Measurements from ENCODE around the gene RP9. TPM values are rescaled to one million over a fixed set of nuclear protein-coding genes. Genes with fewer than 3 reads are reported as not detected.

RP9 gene
- total and polyA plus RNA-seq, 2 of the 13 experiments (the other 11 are each of a cell fraction or from before 2014, with no cell fraction given): 14.2 to 18.6 TPM

GRCh38 chr7:33062782-33063443, 46.3 kb downstream of the RP9 start:
- FAIRE-seq (peak; percentile 49), ATAC-seq (peak; percentile 98), DNase-seq (ENCODE audit: low spot score) (peak; percentile 90)
- H3K4me3 ChIP-seq (replicated peaks in 1 of 3; ENCODE audit: insufficient read depth in 1 of 3, low read depth in 2 of 3, low read length in 3 of 3): peak overlapping the region; percentile 78 to 100 (median 93)
- H3K27me3 ChIP-seq (ENCODE audit: control insufficient read depth in 1 of 2, insufficient read depth in 2 of 2, low read length in 2 of 2): no peaks in the 10 kb centered on the region
- in situ Hi-C loops (cut with HindIII; ENCODE audit: extremely low pct_ligation_motif_present, low pct_unique_long_range_greater_than_20kb) (no loop called here), intact Hi-C loops (cut with micrococcal nuclease; ENCODE audit: unreplicated experiment) (loop anchor here (2.0 to 5.0 kb wide), 3 partner anchors 46 to 571 kb away; partner anchors contain the start of genes FKBP9, LSM5 and RP9)
- H3K9me3 ChIP-seq (ENCODE audit: low read length): peaks cover 10% of the 10 kb centered on the region; the same call in 1 of the 2 replicates
- no peaks in the 10 kb centered on the region for H3K36me3 ChIP-seq (replicated peaks in 1 of 2; ENCODE audit: control insufficient read depth in 1 of 2, insufficient read depth in 2 of 2, low read length in 2 of 2)
- H2AFZ ChIP-seq (ENCODE audit: low read length): peak overlapping the region; percentile 80
- peak overlapping the region; percentile 80 for H3K4me2 ChIP-seq (ENCODE audit: low read depth, low read length)
- no TSS peak for BruUV-seq (replicated peaks)
- peaks cover 41% of the 10 kb centered on the region for H3K4me1 ChIP-seq (ENCODE audit: insufficient read depth, low read length)
- peak overlapping the region; percentile 90 for H3K27ac ChIP-seq (ENCODE audit: extremely low read length, insufficient read depth, low read length)
- H3K79me2 ChIP-seq (ENCODE audit: insufficient read depth, low read length): peaks cover 44% of the 10 kb centered on the region
- H3K9ac ChIP-seq (ENCODE audit: insufficient read depth, low read depth, low read length): peak overlapping the region; percentile 97
- H4K20me1 ChIP-seq (ENCODE audit: insufficient read depth, low read length): peaks cover 18% of the 10 kb centered on the region
- ChIA-PET CTCF (ENCODE audit: low intra/inter-chr PET ratio, low total read pairs) (no interaction called here), POLR2A (interaction anchor here (0.8 to 2.9 kb wide), 12 partner anchors 10 to 567 kb away, joined by 3 to 17 read pairs (median 4); partner anchors contain the start of genes AVL9, FKBP9 and RP9)
- WGBS (ENCODE audit: low lambda C conversion rate): 0% methylated on average over 11 of the region's 50 CpGs
- TF ChIP-seq ZNF713 (CRISPR knock-in tag; IDR thresholded peaks at IDR 0.05): no peak
- no peak for TF ChIP-seq BRCA1 (CRISPR knock-in tag; IDR thresholded peaks at IDR 0.05)
- TF ChIP-seq ZNF598 (CRISPR knock-in tag; IDR thresholded peaks at IDR 0.05; ENCODE audit: borderline replicate concordance): no peak; the same call in 1 of the 2 replicates
- no peak for TF ChIP-seq ZNF562 (CRISPR knock-in tag; IDR thresholded peaks at IDR 0.05; ENCODE audit: borderline replicate concordance)
- no peak for TF ChIP-seq ZKSCAN1 (IDR thresholded peaks at IDR 0.05; ENCODE audit: low read length)
- TF ChIP-seq DNMT1 (CRISPR knock-in tag; IDR thresholded peaks at IDR 0.05): no peak
- TF ChIP-seq, protein P1, sequence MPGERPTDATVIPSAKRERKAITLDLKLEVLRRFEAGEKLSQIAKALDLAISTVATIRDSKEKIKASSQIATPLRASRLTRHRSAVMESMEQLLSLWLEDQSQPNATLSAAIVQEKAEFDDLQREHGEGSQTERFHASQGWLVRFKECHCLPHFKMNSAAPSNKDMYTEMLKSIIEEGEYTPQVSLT (CRISPR knock-in tag; IDR thresholded peaks at IDR 0.05; ENCODE audit: borderline replicate concordance, low read depth): no peak
- TF ChIP-seq CCDC6 (CRISPR knock-in tag; IDR thresholded peaks at IDR 0.05): no peak
- TF ChIP-seq EP300 (IDR thresholded peaks at IDR 0.05; ENCODE audit: low read depth in 2 of 2, low read length in 2 of 2): no peak
- no peak for TF ChIP-seq EP300 (CRISPR knock-in tag; IDR thresholded peaks at IDR 0.05; ENCODE audit: borderline replicate concordance)
- TF ChIP-seq MED13 (CRISPR knock-in tag; IDR thresholded peaks at IDR 0.05): no peak
- TF ChIP-seq KLF16 (CRISPR knock-in tag; IDR thresholded peaks at IDR 0.05): peak in 1 of 2 experiments; percentile 41; a peak in 1 of 4 replicates
- peak; percentile 34 for TF ChIP-seq DR1 (CRISPR knock-in tag; IDR thresholded peaks at IDR 0.05)
- no peak; the same call in 1 of the 2 replicates for TF ChIP-seq NAIF1 (CRISPR knock-in tag; IDR thresholded peaks at IDR 0.05; ENCODE audit: borderline replicate concordance)
- TF ChIP-seq ZFP36L1 (CRISPR knock-in tag; IDR thresholded peaks at IDR 0.05): no peak
- TF ChIP-seq MYC (CRISPR knock-in tag; IDR thresholded peaks at IDR 0.05; ENCODE audit: borderline replicate concordance): no peak
- peak; percentile 58; the same call in 1 of the 2 replicates for TF ChIP-seq MIER3 (CRISPR knock-in tag; IDR thresholded peaks at IDR 0.05; ENCODE audit: borderline replicate concordance)
- TF ChIP-seq, protein P2, sequence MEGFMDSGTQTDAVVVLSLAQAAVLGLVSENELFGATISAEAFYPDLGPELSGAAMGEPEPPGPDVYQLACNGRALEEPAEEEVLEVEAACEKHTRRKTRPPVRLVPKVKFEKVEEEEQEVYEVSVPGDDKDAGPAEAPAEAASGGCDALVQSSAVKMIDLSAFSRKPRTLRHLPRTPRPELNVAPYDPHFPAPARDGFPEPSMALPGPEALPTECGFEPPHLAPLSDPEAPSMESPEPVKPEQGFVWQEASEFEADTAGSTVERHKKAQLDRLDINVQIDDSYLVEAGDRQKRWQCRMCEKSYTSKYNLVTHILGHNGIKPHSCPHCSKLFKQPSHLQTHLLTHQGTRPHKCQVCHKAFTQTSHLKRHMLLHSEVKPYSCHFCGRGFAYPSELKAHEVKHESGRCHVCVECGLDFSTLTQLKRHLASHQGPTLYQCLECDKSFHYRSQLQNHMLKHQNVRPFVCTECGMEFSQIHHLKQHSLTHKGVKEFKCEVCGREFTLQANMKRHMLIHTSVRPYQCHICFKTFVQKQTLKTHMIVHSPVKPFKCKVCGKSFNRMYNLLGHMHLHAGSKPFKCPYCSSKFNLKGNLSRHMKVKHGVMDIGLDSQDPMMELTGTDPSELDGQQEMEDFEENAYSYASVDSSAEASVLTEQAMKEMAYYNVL (CRISPR knock-in tag; IDR thresholded peaks at IDR 0.05; ENCODE audit: borderline replicate concordance): no peak; the same call in 1 of the 2 replicates
- TF ChIP-seq MATR3 (CRISPR knock-in tag; IDR thresholded peaks at IDR 0.05): no peak
- peak; percentile 82 for TF ChIP-seq ZSCAN22 (CRISPR knock-in tag; IDR thresholded peaks at IDR 0.05)
